ENCODE data around the gene CCDC91.

- TF ChIP-seq ZBTB21 (tag by site-specific recombination; IDR thresholded peaks at IDR 0.05) (no peak), CTCF (tag by site-specific recombination; IDR thresholded peaks at IDR 0.05) (no peak), ZBTB8A (tag by site-specific recombination; IDR thresholded peaks at IDR 0.05) (no peak), TRIM28 (IDR thresholded peaks at IDR 0.05; ENCODE audit: borderline replicate concordance, low read length) (no peak), PATZ1 (tag by site-specific recombination; IDR thresholded peaks at IDR 0.05) (no peak), ZBTB10 (tag by site-specific recombination; IDR thresholded peaks at IDR 0.05) (no peak), ZBTB1 (tag by site-specific recombination; IDR thresholded peaks at IDR 0.05) (no peak)
These were observed 88.7 kb downstream of the CCDC91 start for GRCh38 chr12:28278960-28279359.

All from HEK293 (cell line).